NB4 (cell line): ENCODE measurements around the gene LRMDA.

Source experiments
- DNase-seq: peaks from one replicate; pipeline ENCODE4 v3.0.0; 2010; ENCODE audit warnings: low read depth
- H3K4me3 ChIP-seq: one replicate; pipeline ENCODE4 v1.5.1; 2011; ENCODE audit warnings: mild to moderate bottlenecking, low read depth, low read length, moderate library complexity
- CTCF ChIP-seq: IDR thresholded peaks from one replicate; pipeline ENCODE4 v1.5.1; 2012; ENCODE audit warnings: low read depth, low read length
- MAX ChIP-seq: IDR thresholded peaks from 2 replicates; pipeline ENCODE4 v1.6.1; 2011; ENCODE audit warnings: low read depth, low read length
- MYC ChIP-seq: IDR thresholded peaks from 2 replicates; pipeline ENCODE4 v1.6.1; 2011; ENCODE audit warnings: low read depth, low read length
- POLR2A ChIP-seq: IDR thresholded peaks from 2 replicates; pipeline ENCODE4 v1.6.1; 2011; ENCODE audit warnings: mild to moderate bottlenecking; ENCODE audit not compliant: insufficient read length; ENCODE audit errors: extremely low read depth

LRMDA gene

GRCh38 chr10:75425291-75426079, 5.9 kb upstream of the LRMDA start:
- no peak for DNase-seq
- no peak for TF ChIP-seq MYC
- no peak overlapping the region for H3K4me3 ChIP-seq

GRCh38 chr10:75426880-75427279, 4.5 kb upstream of the LRMDA start:
- peak; percentile 70 for DNase-seq
- TF ChIP-seq POLR2A = no peak
- no peak for TF ChIP-seq CTCF
- TF ChIP-seq MAX = no peak
- no peak for TF ChIP-seq MYC
- no peak overlapping the region for H3K4me3 ChIP-seq

- no peak for DNase-seq
- TF ChIP-seq CTCF (no peak), MAX (no peak), POLR2A (no peak), MYC (no peak)
- H3K4me3 ChIP-seq = no peak overlapping the region
These were observed 3.5 kb upstream of the LRMDA start for GRCh38 chr10:75427951-75428350.

GRCh38 chr10:75428434-75429158, 2.8 kb upstream of the LRMDA start:
- peak; percentile 96 for DNase-seq
- H3K4me3 ChIP-seq = peak overlapping the region; percentile 13
- TF ChIP-seq POLR2A = no peak
- peak; percentile 37; the same call in 1 of the 2 replicates for TF ChIP-seq MYC
- TF ChIP-seq MAX = 0 out of 2 replicates have a peak, but pooled peaks have one; percentile 18

GRCh38 chr10:75429159-75429827, 2.1 kb upstream of the LRMDA start:
- DNase-seq = peak; percentile 81

More at GRCh38 chr10:75429159-75429827, 2.1 kb upstream of the LRMDA start:
- TF ChIP-seq CTCF = no peak
- no peak for TF ChIP-seq POLR2A
- no peak for TF ChIP-seq MYC
- TF ChIP-seq MAX = no peak
- peak overlapping the region; percentile 13 for H3K4me3 ChIP-seq
